LHCN-M2 (cell line): ENCODE measurements around the gene CPXM2. TPM values are rescaled to one million over a fixed set of nuclear protein-coding genes. Genes with fewer than 3 reads are reported as not detected.

Experiments
- DNase-seq: peaks from one replicate; pipeline ENCODE4 v3.0.0-alpha.2; 2012; ENCODE audit warnings: low read depth
- total RNA-seq: library from RNA; depleted of rRNA; stranded (reverse); fragments of >200 nt; gene quantifications from 2 replicates; pipeline ENCODE4 v1.2.3, GENCODE V29; 2014

Gene CPXM2
- total RNA-seq, 1 experiment from 2014 or later = not detected

DNA sequence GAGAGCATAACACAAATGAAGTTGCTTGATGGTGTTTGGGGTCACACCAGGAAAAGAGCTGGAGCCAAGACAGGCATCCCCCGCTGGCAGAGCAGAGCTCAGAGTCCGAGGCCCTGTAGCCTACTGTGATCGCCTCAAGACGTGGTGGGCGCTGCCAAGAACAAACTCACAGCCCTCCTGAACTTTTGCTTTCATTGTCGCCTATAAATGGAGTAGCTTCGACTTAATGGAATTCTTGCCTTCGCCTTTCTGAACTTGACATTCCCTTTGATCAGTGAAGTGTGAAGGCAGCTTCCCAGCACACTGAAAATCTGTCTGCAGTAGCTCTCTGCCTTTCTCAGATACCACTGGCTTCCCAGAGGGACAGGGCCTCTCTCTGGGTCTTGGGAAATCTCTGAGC is 21.3 kb downstream of the CPXM2 start:
- no peak for DNase-seq

DNA sequence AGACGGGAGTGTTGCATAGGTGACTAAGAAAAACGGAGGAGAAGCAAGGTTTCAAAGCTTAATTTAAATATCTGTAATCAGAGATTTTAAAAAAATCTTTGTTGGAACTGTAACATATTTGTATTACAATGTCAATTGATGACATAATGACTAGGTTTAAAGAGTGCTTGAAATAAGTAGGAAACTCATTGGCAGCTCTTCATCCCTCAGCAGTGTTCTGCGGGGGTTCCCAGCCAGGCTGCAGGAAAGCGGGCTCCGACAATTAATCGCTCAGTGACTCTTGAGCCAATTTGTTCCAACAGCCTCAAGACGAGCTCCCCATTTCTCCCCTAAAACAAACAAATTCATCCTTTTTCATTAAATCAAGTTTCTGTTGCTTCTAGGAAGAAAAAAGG is 22.6 kb downstream of the CPXM2 start:
- no peak for DNase-seq

DNA sequence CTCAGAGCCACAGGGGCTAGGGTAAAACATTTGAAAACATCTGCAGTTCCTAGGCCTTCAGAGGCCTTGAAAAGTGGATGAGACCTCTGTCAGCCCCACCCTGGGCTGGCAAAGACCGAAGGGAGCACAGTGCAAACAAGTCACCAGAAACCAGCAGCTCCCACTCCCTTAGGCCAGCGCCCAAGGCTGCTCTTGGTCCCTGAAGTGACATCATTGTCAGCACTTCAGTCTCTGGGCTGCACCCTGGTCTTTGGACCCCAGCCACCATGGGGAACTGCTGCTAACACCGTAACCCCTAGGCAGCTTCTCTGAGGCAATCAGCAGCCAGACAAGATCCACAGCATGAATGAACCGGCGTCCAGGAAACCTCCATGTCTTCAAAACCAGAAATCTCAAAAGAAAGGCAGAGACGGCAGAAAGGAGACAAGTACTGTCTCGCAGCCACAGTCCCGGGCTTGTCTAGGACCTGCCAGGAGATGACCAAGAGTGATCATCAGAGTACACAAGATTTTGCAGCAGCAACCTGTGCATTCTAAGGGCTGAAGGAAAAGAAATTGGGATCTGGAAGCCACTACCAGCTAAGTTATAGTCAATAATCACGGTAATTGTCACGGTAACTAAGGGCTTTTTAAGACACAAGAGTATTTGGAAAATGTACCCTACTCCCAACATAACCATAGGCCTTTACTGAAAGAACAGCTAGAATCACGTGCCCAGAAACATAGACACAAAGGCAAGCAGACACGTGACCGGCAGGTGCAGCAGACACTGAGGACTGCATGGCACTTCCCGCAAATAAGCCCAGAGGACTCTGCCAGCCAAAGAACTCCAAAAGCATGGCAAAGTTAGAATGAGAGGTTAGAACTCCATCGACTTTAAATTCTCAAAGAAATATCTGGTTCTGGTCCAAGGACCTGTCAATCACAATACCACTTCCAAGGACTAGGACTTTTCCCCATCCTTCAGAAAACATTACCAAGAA is 23.3 kb downstream of the CPXM2 start:
- no peak for DNase-seq

DNA sequence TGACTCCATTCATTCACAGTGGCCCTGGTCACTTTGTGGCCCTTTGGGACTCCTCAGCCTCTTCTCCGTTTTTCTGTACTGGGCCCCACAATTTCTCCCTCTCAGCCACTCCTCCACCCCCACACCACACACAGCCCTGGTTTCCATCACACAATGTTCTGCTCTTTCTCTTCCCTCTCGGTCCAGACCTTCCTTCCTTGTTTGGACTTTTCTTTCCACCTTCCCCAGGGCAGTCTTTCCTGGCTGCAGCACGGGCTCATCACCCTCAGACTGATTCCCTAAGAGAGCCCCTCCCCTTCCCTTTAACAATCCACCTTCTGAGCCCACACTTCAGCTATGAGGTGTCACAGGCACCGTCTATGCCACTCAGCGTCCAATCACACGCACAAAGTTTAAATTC is 25.7 kb downstream of the CPXM2 start:
- no peak for DNase-seq

DNA sequence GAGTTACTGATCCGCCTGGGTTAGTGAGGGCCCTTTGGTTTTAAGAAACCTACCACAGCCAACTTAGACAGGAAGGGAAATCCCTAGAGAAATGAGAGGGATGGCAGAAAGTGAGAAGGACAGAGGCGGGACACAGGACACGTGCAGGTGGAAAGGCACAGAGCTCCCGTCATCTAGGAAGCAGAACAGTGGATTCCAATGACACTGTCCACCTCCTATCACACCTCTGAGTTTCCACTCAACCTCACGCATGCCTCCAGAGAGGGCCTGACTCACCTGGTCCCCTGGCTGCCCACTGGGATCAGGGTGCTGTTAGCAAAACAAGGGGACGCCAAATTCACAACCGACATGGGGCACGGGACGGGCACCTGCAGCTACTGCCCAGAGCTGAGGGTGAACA is 26.3 kb downstream of the CPXM2 start:
- no peak for DNase-seq

DNA sequence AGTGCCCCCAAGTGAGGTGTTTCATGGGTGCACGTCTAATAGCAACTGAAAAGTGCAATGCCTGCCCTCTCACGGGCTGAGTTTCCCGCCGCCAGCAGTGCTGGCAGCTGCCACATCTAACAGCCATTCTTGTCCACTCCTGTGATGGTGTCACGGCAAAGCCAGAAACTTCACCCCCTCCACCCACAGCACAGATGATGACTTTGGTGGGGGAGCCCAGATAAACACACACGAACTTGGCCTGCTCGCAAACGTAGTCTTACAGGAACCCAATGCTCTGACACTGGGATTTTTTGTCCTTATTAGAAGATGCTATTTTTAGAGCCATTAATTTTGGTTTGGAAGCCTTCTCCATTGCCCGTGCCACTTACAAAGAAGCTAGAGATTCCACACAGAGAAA is 26.7 kb downstream of the CPXM2 start:
- no peak for DNase-seq

DNA sequence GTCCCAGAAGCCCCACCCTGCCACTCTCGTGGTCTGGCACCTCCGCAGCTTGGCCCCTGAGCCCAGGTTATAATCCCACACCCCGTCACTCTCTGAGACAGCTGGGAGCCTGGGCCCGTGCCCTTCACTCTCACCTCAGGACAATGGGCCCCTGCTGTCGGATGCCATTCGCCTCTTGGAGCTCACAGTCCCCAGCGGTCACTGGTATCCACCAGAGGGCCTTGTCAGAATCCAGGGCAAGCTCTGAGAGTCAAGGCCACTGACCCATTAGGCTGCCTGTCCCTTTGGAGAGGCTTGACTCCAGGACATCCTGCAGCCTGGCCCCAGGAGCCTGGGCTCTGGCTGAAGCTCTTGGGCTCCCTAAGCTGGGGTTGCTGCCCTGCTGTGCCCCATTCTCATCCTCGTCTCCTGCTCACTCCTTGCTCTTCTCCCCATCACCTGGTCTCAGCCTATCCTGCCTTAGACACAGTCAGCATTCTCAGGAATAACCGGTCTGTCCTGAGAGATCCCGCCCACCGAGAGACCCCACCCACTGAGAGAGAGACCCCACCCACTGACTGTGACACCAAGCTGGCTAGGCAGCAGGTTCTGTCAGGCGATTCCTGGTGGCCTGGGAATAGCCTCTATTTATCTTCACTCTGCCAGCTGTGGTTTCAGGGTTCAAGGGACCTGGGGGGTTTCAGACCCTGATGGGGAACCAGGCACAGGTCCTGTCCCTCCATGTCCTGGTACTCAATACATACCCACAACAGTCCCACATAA is 27.7 kb downstream of the CPXM2 start:
- DNase-seq = no peak

DNA sequence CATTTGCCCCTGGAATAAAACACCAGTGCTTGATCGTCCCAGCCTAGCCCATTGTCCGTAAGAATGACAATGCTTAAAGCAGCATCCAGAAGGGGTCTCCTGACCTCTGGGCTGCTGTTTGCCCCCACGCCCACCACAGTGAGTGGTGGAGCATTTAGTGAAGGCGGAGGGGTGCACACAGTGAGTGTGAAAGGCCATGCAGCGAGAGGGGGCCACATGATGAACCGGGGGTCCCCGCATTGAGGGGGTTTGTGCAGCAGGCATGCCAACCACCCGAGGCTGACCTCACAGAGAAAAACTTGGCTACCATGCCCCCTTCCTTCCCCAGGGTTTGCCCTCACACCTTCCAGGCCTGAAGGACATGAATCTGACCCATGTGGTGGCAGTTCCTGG is 28.4 kb downstream of the CPXM2 start:
- DNase-seq = no peak

DNA sequence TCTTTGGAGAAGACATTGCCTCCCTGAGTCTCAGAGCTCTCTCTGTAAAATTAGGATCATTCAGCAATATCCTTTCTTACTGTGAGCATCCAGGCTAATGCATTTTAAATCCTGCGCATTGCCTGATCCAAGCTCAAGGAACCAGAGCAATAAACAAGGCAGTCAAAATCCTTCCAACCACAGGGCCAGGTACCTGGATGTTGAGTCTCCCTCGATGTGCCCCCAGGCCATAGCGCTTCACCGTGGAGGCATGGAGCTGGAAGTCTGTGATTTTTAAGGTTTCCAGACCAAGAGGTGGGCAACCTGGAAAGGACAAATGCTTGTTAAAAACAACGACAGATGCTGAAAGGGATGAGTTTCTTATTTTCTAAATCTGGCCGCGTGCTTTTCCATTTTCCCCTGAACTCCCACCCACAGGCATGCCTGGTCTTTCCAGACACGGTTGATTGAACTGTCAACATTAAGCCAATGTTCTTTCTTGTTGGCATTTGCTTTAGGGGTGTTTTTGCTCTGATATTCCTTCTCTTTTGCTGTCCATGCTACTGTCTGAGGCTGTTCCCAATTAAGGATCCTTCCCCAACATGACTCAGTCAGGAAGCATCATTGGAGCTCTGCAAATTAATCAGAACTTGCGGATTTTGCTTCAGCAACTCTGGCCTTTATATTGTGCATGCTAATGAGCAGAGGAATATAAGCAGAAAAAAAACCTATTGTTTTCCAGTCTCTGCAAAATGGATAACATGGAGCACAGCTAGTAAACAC is 29.0 kb downstream of the CPXM2 start:
- no peak for DNase-seq

DNA sequence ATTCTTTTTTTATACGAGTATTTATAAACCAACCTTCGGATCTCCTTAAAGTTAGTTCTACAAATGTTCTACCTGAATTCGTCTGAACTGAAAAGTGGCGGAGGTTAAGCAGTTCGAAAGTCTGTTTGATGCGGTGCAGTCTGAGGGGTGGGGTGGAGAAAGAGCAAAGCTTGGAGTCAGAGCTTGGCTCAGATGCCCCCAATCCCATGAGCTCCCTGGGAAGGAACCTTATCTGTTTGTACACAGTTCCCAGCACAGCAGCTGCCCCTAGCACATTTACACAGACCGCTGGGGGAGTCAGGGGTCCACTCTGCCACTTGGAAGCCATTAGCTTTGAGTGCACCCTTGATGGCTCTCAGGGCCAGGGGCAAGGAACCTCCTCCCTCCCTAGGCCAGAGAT is 30.8 kb downstream of the CPXM2 start:
- no peak for DNase-seq

DNA sequence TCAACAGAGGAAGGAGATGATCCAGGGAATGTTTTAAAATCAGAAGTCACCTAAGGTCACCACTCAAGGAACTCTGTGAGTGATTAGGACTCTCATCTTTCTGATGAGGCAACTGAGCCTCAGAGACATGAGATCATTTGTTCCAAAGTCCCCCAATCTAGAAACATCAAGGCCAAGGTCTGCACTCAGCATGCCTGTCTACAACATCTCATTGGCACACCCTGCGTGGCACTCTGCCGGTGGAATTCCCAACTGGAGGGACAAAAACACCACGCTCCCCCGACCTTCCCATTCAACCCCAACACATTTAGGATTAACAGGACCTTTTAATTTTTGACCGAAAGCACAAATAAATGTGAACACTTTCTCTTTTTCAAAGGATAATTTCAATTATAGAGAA is 31.4 kb downstream of the CPXM2 start:
- DNase-seq = no peak

DNA sequence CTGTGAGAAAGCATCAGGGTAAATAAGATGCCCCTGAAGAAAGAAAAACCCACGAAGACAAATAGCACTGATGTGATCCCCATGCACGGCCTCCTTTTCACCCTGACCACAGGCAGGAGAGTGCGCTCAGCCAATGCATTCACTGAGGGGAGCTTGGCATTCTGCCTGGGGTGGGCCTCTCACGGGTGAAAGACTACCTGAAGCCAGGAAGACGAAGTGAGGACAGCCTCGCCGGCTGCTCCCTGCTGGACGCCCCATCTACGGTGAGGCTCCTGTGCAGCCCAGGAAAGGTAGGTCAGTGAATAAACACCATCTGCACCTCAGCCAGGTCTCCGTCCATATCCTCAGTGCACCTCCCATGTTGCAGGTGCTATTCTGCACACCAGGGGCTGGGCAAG is 32.0 kb downstream of the CPXM2 start:
- DNase-seq = no peak

DNA sequence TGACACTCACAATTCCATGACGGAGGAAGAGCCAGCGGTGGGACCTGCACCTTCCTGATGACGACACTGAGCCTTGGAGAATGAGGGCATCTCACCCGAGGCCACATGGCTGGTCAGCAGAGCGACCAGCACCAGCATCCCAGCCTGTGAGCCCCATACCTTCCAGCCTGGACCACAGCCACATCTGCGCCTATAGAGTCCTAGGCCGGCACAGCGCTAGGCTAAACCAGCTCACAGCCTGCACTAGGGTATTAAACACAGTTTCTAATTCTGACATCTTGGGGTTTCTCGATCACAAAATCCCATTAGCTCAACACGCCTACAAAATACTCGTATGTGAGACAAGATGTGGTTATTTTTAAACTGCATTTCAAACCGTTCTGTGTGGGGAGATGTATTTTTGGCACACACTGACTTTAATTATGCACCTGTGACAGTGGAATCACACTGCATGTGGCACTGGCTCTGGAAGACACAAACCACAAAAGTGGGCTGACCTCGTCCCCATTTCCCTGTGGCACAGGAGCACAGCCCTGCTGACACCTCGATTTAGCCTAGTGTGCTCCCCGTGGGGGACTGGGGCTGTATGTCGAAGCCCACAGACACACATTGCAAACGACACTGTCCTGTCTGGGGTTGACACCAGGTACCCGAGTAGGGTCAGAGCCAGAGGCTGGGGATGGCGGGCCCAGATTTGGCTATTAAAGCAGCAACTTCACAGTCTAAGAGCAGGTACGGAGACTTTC is 32.5 kb downstream of the CPXM2 start:
- DNase-seq = no peak

DNA sequence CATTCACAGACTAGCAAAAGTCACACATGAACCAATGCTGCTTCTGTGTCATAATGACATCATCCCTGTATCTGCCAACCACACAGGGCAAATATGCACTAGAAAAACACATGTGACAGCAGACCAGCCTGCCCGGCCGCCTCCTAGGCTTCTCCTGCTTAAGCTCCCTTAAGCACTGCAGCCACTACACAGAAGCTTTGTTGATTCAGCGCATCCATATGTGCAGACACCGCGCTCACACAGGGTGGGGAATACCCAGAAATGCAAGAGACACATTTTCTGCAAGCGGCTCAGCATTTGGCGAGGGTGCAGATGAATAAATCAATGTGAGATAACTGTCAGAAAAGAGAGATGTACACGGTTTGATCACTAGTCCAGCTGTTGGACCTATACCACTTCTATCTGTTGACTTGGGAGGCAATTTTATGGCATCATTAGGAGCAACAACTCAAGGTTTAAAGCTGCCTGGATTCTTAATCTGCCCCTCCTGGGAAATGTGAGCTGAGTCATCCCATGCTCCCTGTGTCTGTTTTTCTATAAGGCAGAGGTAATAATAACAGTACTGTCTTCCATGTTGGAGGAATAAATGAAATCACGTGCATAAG is 33.4 kb downstream of the CPXM2 start:
- peak; percentile 18 for DNase-seq

DNA sequence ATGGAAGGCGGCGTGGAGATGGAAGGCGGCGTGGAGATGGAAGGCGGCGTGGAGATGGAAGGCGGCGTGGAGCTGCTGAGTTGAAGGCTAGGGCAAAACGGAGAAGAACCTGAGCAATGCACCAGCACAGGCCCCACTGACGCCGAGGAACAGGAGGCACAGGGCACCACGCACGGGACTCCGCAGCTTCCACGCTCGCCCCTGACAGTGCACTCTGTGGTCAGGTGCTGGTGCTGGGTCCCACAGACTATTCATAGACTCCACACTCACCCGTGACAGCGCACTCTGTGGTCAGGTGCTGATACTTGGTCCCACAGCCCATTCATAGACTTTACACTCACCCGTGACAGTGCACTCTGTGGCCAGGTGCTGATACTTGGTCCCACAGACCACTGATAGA is 34.0 kb downstream of the CPXM2 start:
- no peak for DNase-seq

DNA sequence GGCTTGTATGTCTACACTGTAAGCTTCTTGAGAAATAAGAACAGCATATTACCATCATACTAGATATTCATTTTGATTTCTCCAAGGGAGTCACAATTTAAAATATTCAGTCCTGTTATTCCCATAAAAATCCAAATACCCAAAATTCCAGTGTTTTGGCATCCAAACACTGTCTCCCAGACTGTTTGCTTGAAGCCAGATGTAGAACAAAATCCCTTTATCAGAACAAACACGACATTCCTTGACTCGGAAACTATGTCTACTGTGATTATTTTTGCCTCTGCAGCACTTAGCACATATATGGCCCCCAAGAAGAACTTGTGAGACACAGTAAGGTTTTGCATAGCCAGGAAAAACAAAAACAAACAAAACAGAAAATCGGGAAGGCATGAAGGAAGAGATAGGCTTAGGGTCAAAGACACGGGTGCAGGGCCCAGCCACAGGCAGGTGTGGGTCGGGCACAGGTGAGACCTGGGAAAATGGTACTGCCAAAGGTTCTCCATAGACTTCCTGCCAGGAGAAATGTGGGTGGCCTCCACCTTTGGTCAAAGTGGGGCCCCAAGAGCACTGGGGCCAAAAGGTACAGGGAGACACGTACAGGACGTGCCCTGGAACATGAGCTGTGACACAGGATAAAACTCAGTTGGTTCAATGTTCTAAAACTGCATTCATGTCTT is 36.5 kb downstream of the CPXM2 start:
- no peak for DNase-seq

DNA sequence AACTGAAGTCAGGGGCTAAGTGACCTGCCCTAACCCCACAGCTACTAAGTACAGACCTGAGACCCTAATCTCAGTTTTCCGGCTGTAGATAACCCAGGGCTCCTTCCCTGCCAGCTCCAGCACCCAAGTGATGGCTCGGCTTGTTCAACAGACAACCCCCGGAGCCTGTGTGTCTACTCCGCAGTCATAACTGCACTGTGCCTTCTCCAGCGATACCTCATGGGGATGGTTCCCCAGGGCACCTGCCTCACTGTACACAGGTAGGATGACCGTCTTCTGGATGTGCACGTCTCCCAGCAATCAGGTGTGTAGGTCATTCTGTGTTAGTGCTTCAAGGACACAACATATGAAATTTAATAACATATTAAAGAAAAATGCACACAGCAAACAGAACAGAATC is 37.1 kb downstream of the CPXM2 start:
- DNase-seq = no peak

DNA sequence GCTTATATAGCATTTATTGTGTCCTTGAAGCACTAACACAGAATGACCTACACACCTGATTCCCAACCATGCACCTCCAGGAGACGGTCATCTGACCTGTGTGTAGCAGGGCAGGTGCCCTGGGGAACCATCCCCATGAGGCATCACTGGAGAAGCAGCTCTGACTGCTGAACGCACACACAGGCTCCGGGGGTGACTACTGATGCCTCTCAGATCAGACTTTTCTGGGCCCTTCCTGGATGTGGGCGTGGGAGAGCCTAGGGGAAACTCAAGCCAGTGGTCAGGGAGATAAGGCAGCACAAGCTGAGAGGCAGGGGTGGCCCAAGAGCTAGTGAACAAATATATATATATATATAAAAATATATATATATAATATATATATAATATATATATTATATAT is 37.6 kb downstream of the CPXM2 start:
- DNase-seq = no peak

DNA sequence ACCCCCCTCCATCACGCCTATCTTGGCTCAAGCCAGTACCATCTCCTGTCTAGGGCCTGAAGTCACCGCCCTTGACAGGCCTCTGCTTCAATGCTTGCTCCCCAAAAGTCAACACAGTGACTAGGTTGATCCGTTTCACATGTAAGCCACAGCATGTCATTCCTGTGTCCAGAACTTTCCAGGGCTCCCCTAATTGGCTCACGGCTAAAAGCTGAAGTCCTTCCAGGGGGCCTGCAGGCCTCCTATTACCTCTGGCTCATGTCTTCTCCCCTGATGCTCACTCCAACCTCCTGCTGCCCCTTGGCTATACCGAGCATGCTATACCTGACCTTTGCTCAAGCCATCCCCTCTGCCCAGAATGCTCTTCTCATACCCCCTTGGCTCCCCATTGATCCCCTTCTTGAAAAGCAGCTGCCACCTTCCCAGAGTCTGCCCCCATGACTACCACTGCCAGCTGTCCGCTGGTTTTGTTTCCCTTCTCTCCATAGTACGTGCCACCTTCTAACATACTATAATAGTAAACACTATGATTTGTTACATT is 39.1 kb downstream of the CPXM2 start:
- no peak for DNase-seq
